ENCODE results near the gene STK38. TPM values are rescaled to one million over a fixed set of nuclear protein-coding genes. Genes with fewer than 3 reads are reported as not detected.
A peak's percentile ranks its signal among the peaks of the same experiment; 100 is the strongest.
"Not testable (repeated sequence)": the region's sequence is repeated elsewhere in the genome, so short reads cannot be mapped to it uniquely, and the experiment has no call there.

The STK38 gene
- total and polyA plus RNA-seq, 3 experiments from 2014 or later = 44.9 to 110 (median 47.6) TPM

DNA sequence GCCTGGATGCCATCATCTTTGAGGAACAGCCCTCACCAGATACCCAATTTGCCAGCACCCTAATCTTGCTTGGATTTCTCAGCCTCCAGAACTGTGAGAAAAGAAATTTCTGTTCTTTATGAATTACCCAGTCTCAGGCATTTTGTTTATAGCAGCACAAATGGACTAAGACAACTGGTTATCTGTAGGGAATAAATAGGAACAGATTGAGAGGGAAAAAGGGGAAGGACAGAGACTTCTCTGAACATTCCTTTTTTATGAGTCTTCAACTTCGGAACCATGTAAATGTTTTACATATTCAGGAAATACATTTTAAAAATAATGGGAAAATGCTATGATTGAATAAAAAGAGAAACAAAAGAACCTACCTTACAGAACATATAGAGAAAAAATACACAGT, 83.6 kb downstream of the STK38 start:
- Mint-ChIP-seq H3K9me3 (no peaks in the 10 kb centered on the region), H3K4me3 (no peak overlapping the region), H3K27me3 (no peaks in the 10 kb centered on the region), H3K27ac (peak overlapping the region in 3 of 8 donors; percentile 9 to 46 (median 42)), H3K4me1 (peaks cover 38 to 76% (median 59%) of the 10 kb centered on the region in 3 donors), H3K36me3 (peaks cover 0 to 16% (median 6%) of the 10 kb centered on the region in 3 donors)
- CTCF ChIA-PET = interaction anchor here (1.1 to 1.4 kb wide), 2 partner anchors 20 to 40 kb away, joined by 3 read pairs; no protein-coding TSS in a partner anchor
- no peak for DNase-seq
- H3K27ac ChIP-seq (ENCODE audit: low read depth, low read length) = no peak overlapping the region
- no peaks in the 10 kb centered on the region for H3K9me3 ChIP-seq (ENCODE audit: low read length)
- peaks cover 20% of the 10 kb centered on the region for H3K4me1 ChIP-seq (ENCODE audit: insufficient read depth, low read length)
- POLR2A ChIA-PET = no interaction called here
- H3K36me3 ChIP-seq (ENCODE audit: insufficient read depth, low read length) = no peaks in the 10 kb centered on the region
- H3K27me3 ChIP-seq (ENCODE audit: insufficient read depth, low read length, poor library complexity, severe bottlenecking) = no peaks in the 10 kb centered on the region
- H3K4me3 ChIP-seq (ENCODE audit: low read length) = no peak overlapping the region

DNA sequence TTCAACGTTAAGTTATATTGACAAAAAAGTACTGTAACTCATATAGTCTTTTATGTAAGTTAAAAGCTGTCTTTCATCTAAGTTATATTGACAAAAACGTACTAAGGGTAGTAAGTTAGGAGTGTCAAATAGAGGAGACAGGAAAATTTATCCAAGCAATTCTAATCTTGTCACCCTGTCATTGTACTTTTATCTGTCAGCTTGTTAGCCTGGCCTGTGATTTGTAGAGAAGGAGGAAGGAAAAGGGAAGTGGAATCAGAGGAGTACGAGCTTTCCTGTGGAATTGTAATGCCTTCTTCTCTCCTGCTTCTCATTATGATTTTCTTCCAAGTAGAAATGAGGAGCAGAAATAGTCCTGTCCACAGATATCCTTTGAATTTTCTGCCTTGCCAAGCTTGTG, 85.6 kb downstream of the STK38 start:
- Mint-ChIP-seq H3K4me3 (no peak overlapping the region), H3K36me3 (peaks cover 0 to 21% (median 10%) of the 10 kb centered on the region in 3 donors), H3K9me3 (no peaks in the 10 kb centered on the region), H3K27ac (peak overlapping the region in 2 of 8 donors; percentile 20 to 78), H3K27me3 (no peaks in the 10 kb centered on the region), H3K4me1 (peaks cover 39 to 79% (median 62%) of the 10 kb centered on the region in 3 donors)
- no peak overlapping the region for H3K27ac ChIP-seq (ENCODE audit: low read depth, low read length)
- H3K36me3 ChIP-seq (ENCODE audit: insufficient read depth, low read length) = no peaks in the 10 kb centered on the region
- CTCF ChIA-PET = interaction anchor here (0.9 to 1.4 kb wide), 3 partner anchors 18 to 219 kb away, joined by 3 to 4 read pairs (median 3); no protein-coding TSS in a partner anchor
- no peaks in the 10 kb centered on the region for H3K9me3 ChIP-seq (ENCODE audit: low read length)
- peaks cover 20% of the 10 kb centered on the region for H3K4me1 ChIP-seq (ENCODE audit: insufficient read depth, low read length)
- H3K4me3 ChIP-seq (ENCODE audit: low read length) = no peak overlapping the region
- POLR2A ChIA-PET = no interaction called here
- no peak for DNase-seq
- no peaks in the 10 kb centered on the region for H3K27me3 ChIP-seq (ENCODE audit: insufficient read depth, low read length, poor library complexity, severe bottlenecking)

DNA sequence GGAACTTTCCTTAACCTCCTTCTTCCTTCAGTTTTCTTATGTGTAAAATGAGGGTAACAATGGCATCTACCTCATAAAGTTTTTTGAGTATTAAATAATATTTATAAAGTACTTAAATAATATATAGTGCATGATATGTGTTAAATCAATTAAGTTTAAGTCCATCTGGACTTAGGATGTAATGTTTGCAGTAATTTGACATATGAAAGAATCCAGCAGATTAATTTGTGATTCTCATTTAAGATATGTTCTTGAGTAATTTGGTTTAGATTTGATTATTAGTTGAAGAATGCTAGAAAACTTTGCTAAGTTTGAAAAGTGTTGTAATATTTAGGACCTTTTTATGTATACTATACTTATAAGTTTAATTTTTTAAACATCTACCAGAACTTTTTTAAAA, 86.4 kb downstream of the STK38 start:
- Mint-ChIP-seq H3K27me3 (no peaks in the 10 kb centered on the region), H3K36me3 (peaks cover 0 to 22% (median 10%) of the 10 kb centered on the region in 3 donors), H3K4me1 (peaks cover 39 to 81% (median 62%) of the 10 kb centered on the region in 3 donors), H3K4me3 (no peak overlapping the region), H3K9me3 (no peaks in the 10 kb centered on the region), H3K27ac (no peak overlapping the region)
- ChIA-PET CTCF (interaction anchor here (0.9 kb wide), 1 partner anchor 16 kb away, joined by 3 read pairs; no protein-coding TSS in a partner anchor), POLR2A (no interaction called here)
- H3K27ac ChIP-seq (ENCODE audit: low read depth, low read length) = no peak overlapping the region
- H3K4me1 ChIP-seq (ENCODE audit: insufficient read depth, low read length) = peaks cover 20% of the 10 kb centered on the region
- no peaks in the 10 kb centered on the region for H3K27me3 ChIP-seq (ENCODE audit: insufficient read depth, low read length, poor library complexity, severe bottlenecking)
- no peak overlapping the region for H3K4me3 ChIP-seq (ENCODE audit: low read length)
- H3K36me3 ChIP-seq (ENCODE audit: insufficient read depth, low read length) = peaks cover under 1% of the 10 kb centered on the region
- H3K9me3 ChIP-seq (ENCODE audit: low read length) = no peaks in the 10 kb centered on the region
- no peak for DNase-seq

DNA sequence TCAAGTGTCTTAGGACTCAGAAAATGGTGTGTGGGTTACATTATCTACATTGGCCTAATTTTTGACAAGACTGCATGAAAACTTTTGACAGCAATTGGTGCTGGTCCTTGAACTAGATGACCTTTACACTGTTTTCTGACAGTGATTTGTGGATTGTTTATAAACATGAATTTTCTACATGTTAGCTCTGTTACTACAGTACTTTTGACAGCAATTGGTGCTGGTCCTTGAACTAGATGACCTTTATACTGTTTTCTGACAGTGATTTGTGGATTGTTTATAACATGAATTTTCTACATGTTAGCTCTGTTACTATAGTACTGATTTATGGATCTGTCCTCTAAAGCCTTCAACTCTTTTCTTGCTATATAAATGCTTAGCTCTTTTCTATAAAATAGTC, 87.8 kb downstream of the STK38 start:
- H3K9me3 Mint-ChIP-seq = no peaks in the 10 kb centered on the region
- peaks cover 35 to 79% (median 52%) of the 10 kb centered on the region in 3 donors for H3K4me1 Mint-ChIP-seq
- no peak overlapping the region for H3K27ac Mint-ChIP-seq
- CTCF ChIA-PET = interaction anchor here (0.8 to 1.0 kb wide), 2 partner anchors 36 to 118 kb away, joined by 3 to 4 read pairs; no protein-coding TSS in a partner anchor
- peaks cover 0 to 28% (median 10%) of the 10 kb centered on the region in 3 donors for H3K36me3 Mint-ChIP-seq
- Histone ChIP-seq H3K27me3 (ENCODE audit: insufficient read depth, low read length, poor library complexity, severe bottlenecking) (no peaks in the 10 kb centered on the region), H3K9me3 (ENCODE audit: low read length) (no peaks in the 10 kb centered on the region), H3K4me1 (ENCODE audit: insufficient read depth, low read length) (peaks cover 20% of the 10 kb centered on the region), H3K27ac (ENCODE audit: low read depth, low read length) (no peak overlapping the region), H3K4me3 (ENCODE audit: low read length) (no peak overlapping the region), H3K36me3 (ENCODE audit: insufficient read depth, low read length) (peaks cover 6% of the 10 kb centered on the region)
- H3K27me3 Mint-ChIP-seq = no peaks in the 10 kb centered on the region
- no peak overlapping the region for H3K4me3 Mint-ChIP-seq
- no peak for DNase-seq
- POLR2A ChIA-PET = no interaction called here

DNA sequence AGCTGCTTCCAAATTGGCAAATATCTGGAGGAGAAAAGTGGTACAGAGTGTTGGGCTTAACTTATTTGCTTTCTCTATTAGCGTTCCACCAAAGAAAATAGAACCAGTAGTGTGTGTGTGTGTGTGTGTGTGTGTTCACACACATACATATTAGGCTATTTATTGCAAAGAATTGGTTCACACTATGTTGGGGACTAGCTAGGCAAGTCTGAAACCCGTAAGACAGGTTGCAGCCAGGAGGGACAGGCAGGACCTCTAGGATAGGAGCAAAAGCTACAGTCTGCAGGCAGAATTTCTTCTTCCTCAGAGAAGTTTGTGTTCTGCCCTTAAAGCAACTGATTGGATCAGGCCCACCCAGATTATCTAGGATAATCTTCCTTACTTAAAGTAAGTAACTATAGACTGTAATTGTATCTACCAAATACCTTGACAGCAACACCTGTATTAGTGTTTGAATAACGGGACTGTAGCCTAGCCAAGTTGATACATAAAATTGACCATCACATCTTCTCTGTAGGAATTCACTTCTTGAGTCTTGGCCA, 91.7 kb downstream of the STK38 start:
- H3K27ac Mint-ChIP-seq = peak overlapping the region in 3 of 8 donors; percentile 46 to 95 (median 56)
- peaks cover 6% of the 10 kb centered on the region for H3K36me3 ChIP-seq (ENCODE audit: insufficient read depth, low read length)
- no peak overlapping the region for H3K4me3 ChIP-seq (ENCODE audit: low read length)
- CTCF ChIA-PET = interaction anchor here (1.0 kb wide), 1 partner anchor 36 kb away, joined by 3 read pairs; no protein-coding TSS in a partner anchor
- no peaks in the 10 kb centered on the region for H3K27me3 Mint-ChIP-seq
- no peak for DNase-seq
- H3K4me3 Mint-ChIP-seq = no peak overlapping the region
- peaks cover 13% of the 10 kb centered on the region for H3K4me1 ChIP-seq (ENCODE audit: insufficient read depth, low read length)
- H3K9me3 ChIP-seq (ENCODE audit: low read length) = no peaks in the 10 kb centered on the region
- no peak overlapping the region for H3K27ac ChIP-seq (ENCODE audit: low read depth, low read length)
- no peaks in the 10 kb centered on the region for H3K27me3 ChIP-seq (ENCODE audit: insufficient read depth, low read length, poor library complexity, severe bottlenecking)
- no peaks in the 10 kb centered on the region for H3K9me3 Mint-ChIP-seq
- peaks cover 0 to 38% (median 6%) of the 10 kb centered on the region in 3 donors for H3K36me3 Mint-ChIP-seq
- peaks cover 15 to 56% (median 23%) of the 10 kb centered on the region in 3 donors for H3K4me1 Mint-ChIP-seq
- POLR2A ChIA-PET = no interaction called here

DNA sequence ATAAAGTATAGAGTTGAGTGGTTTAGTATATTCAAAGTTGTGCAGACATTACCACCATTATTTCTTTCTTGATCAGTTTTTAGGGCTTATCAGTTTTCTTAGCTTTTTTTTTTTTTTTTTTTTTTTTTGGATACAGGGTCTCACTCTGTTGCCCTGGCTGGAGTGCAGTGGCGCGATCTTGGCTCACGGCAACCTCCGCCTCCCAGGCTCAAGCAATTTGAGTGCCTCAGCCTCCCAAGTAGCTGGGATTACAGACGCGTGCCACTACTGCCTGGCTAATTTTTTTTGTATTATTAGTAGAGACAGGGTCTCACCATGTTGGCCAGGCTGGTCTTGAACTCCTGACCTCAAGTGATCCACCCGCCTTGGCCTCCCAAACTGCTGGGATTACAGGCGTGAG, 94.4 kb downstream of the STK38 start:
- H3K4me1 ChIP-seq (ENCODE audit: insufficient read depth, low read length); H3K9me3 ChIP-seq (ENCODE audit: low read length); H3K36me3 ChIP-seq (ENCODE audit: insufficient read depth, low read length); H3K27ac Mint-ChIP-seq; H3K27me3 Mint-ChIP-seq; H3K27me3 ChIP-seq (ENCODE audit: insufficient read depth, low read length, poor library complexity, severe bottlenecking); H3K9me3 Mint-ChIP-seq; DNase-seq; H3K27ac ChIP-seq (ENCODE audit: low read depth, low read length); H3K4me3 Mint-ChIP-seq; H3K4me3 ChIP-seq (ENCODE audit: low read length): not testable (repeated sequence)
- Mint-ChIP-seq H3K4me1 (peaks cover 26 to 68% (median 40%) of the 10 kb centered on the region in 3 donors), H3K36me3 (peaks cover 11 to 58% (median 15%) of the 10 kb centered on the region in 3 donors)
- POLR2A ChIA-PET = interaction anchor here (0.6 to 0.7 kb wide), 4 partner anchors 21 to 134 kb away, joined by 3 to 5 read pairs (median 4); no protein-coding TSS in a partner anchor
- CTCF ChIA-PET = interaction anchor here (0.7 kb wide), 1 partner anchor 228 kb away, joined by 4 read pairs; no protein-coding TSS in a partner anchor

DNA sequence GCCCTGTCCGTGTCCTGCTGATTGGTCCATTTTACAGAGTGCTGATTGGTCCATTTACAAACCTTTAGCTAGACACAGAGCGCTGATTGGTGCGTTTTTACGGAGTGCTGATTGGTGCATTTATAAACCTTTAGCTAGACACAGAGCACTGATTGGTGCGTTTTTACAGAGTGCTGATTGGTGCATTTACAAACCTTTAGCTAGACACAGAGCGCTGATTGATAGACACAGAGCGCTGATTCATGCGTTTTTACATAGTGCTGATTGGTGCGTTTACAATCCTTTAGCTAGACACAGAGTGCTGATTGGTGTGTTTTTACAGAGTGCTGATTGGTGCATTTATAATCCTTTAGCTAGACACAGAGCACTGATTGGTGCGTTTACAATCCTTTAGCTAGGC, 98.1 kb downstream of the STK38 start:
- H3K4me1 ChIP-seq (ENCODE audit: insufficient read depth, low read length) = peaks cover 14% of the 10 kb centered on the region
- CTCF ChIA-PET; DNase-seq; H3K27me3 ChIP-seq (ENCODE audit: insufficient read depth, low read length, poor library complexity, severe bottlenecking); H3K27ac ChIP-seq (ENCODE audit: low read depth, low read length); H3K27me3 Mint-ChIP-seq; H3K36me3 ChIP-seq (ENCODE audit: insufficient read depth, low read length); H3K4me3 ChIP-seq (ENCODE audit: low read length); H3K4me3 Mint-ChIP-seq; H3K9me3 ChIP-seq (ENCODE audit: low read length); POLR2A ChIA-PET; H3K9me3 Mint-ChIP-seq: not testable (repeated sequence)
- peaks cover 39 to 75% (median 66%) of the 10 kb centered on the region in 3 donors for H3K4me1 Mint-ChIP-seq
- H3K36me3 Mint-ChIP-seq = peaks cover 11 to 45% (median 11%) of the 10 kb centered on the region in 3 donors
- H3K27ac Mint-ChIP-seq = peak overlapping the region in 3 of 8 donors; percentile 12 to 32 (median 32)

DNA sequence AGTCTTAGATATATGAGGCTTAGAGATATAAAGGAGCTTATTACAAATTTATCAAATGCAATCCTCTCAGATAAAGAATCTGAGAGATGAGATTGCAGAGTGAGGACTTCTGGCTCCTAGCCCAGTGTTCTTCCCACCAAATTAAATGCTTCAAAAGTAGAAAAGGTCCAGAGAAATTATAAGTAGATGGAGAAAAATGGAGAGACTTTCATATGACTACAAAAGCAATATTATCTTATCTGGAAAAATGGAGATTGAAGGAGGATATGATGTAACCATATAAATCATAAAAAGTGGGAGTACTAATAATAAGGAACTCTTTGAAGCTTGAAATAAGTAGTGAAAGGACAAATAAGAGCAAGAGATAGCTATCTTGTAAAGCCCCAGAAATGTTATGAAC, 101.7 kb downstream of the STK38 start:
- peak overlapping the region; percentile 6 to 73 (median 48) for H3K4me3 Mint-ChIP-seq
- DNase-seq = no peak
- no peak overlapping the region for H3K27ac ChIP-seq (ENCODE audit: low read depth, low read length)
- H3K36me3 ChIP-seq (ENCODE audit: insufficient read depth, low read length) = no peaks in the 10 kb centered on the region
- H3K27me3 Mint-ChIP-seq = peaks cover 0 to 3% of the 10 kb centered on the region in 2 donors
- H3K9me3 Mint-ChIP-seq = peaks cover 0 to 2% (median 0%) of the 10 kb centered on the region in 5 donors
- H3K27me3 ChIP-seq (ENCODE audit: insufficient read depth, low read length, poor library complexity, severe bottlenecking) = no peaks in the 10 kb centered on the region
- H3K9me3 ChIP-seq (ENCODE audit: low read length) = no peaks in the 10 kb centered on the region
- peaks cover 9 to 43% (median 11%) of the 10 kb centered on the region in 3 donors for H3K36me3 Mint-ChIP-seq
- peaks cover 36% of the 10 kb centered on the region for H3K4me1 ChIP-seq (ENCODE audit: insufficient read depth, low read length)
- no peak overlapping the region for H3K4me3 ChIP-seq (ENCODE audit: low read length)
- H3K27ac Mint-ChIP-seq = peak overlapping the region; percentile 26 to 90 (median 60)
- peaks cover 60 to 85% (median 81%) of the 10 kb centered on the region in 3 donors for H3K4me1 Mint-ChIP-seq
- ChIA-PET CTCF (interaction anchor here (1.0 kb wide), 1 partner anchor 22 kb away, joined by 3 read pairs; no protein-coding TSS in a partner anchor), POLR2A (interaction anchor here (0.8 kb wide), 1 partner anchor 22 kb away, joined by 4 read pairs; no protein-coding TSS in a partner anchor)

All from CD8-positive, alpha-beta memory T cell (primary cell).